Measurements from ENCODE around the gene SSNA1. TPM values are rescaled to one million over a fixed set of nuclear protein-coding genes. Genes with fewer than 3 reads are reported as not detected.

The SSNA1 gene, protein sequence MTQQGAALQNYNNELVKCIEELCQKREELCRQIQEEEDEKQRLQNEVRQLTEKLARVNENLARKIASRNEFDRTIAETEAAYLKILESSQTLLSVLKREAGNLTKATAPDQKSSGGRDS
- 55.4 TPM for polyA plus RNA-seq (2012; ENCODE audit: missing spikeins)

DNA sequence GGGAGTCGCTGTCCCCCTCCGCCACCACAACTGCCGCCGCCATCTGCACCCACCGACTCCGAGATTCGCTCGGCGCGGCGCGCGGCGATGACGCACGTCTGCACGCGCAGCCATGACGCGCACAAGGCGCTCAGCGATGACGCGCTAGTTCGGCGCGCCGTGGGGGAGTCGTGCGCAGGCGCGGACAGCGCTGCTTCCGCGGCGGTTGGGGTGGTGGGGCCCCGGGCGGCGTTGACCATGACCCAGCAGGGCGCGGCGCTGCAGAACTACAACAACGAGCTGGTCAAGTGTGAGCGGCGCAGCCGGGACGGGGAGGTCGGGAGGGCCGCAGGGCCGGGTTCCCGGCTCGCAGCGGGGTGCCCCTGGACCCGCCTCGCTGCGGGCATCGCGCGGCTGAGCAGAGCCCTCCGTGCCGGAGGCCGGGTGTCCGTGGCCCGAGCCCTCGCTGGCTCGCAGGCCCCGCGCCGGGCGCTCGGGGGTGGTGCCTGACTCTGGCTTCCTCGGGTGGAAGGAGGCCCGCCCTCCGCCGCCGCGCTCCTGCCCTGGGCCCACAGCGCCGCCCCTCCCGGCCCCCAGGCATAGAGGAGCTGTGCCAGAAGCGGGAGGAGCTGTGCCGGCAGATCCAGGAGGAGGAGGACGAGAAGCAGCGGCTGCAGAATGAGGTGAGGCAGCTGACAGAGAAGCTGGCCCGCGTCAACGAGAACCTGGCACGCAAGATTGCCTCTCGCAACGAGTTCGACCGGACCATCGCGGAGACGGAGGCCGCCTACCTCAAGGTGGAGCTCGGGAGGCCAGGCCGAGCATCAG lies at the start of gene SSNA1, which contains the start of gene ANAPC2:
Gene SSNA1 (plus strand): TSS at position 187 of the 807 bp plus-strand sequence. CDS start 51 bp downstream, at position 238.
Gene ANAPC2 (minus strand): TSS at position 71 of the 807 bp plus-strand sequence. CDS start 28 bp downstream, at position 43.
- FAIRE-seq (peak; percentile 100), DNase-seq (ENCODE audit: insufficient read length) (peak; percentile 91)
- TF ChIP-seq POLR2A (IDR thresholded peaks at IDR 0.05; ENCODE audit: low read depth, low read length) (peak; percentile 90), TAF1 (IDR thresholded peaks at IDR 0.05; ENCODE audit: borderline replicate concordance, low read depth, low read length) (peak; percentile 78), POLR2AphosphoS5 (IDR thresholded peaks at IDR 0.05; ENCODE audit: low read depth, low read length) (peak; percentile 80)

GRCh38 chr9:137138722-137139467 lies 49.6 kb upstream of the SSNA1 start, which contains the start of gene GRIN1:
Gene GRIN1 (plus strand): TSS chr9:137139154. CDS start chr9:137139487, 333 bp downstream.
- no peak for TF ChIP-seq POLR2A (IDR thresholded peaks at IDR 0.05; ENCODE audit: low read depth, low read length)
- TF ChIP-seq TAF1 (IDR thresholded peaks at IDR 0.05; ENCODE audit: borderline replicate concordance, low read depth, low read length), result no peak
- no peak for TF ChIP-seq POLR2AphosphoS5 (IDR thresholded peaks at IDR 0.05; ENCODE audit: low read depth, low read length)
- peak; percentile 49 for DNase-seq (ENCODE audit: insufficient read length)
- FAIRE-seq, result no peak

DNA sequence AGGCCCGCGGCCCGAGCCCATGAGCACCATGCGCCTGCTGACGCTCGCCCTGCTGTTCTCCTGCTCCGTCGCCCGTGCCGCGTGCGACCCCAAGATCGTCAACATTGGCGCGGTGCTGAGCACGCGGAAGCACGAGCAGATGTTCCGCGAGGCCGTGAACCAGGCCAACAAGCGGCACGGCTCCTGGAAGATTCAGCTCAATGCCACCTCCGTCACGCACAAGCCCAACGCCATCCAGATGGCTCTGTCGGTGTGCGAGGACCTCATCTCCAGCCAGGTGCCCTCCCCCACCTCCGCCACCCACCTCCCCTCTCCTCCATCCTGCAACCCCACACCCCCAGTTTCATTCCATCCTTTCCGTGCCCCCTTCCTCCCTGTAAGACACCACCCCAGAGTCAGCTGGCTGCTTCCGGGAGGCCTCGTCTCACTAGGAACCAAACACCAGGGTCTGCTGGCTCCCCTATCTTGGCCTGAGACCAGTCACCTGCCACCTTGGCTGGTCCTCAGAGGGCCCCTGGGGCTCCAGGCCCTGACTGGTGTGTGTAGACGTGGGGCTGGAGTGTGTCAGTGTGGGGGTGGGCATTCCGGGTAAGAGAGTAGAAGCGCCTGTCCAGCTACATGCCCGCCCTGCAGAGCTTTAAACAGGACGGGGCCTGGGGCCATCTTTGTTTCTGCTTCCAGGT lies 48.9 kb upstream of the SSNA1 start:
- DNase-seq (ENCODE audit: insufficient read length) (peak; percentile 23), FAIRE-seq (no peak)
- TF ChIP-seq POLR2A (IDR thresholded peaks at IDR 0.05; ENCODE audit: low read depth, low read length), result no peak
- no peak for TF ChIP-seq TAF1 (IDR thresholded peaks at IDR 0.05; ENCODE audit: borderline replicate concordance, low read depth, low read length)
- no peak for TF ChIP-seq POLR2AphosphoS5 (IDR thresholded peaks at IDR 0.05; ENCODE audit: low read depth, low read length)

GRCh38 chr9:137140151-137141012 lies 48.1 kb upstream of the SSNA1 start:
- DNase-seq (ENCODE audit: insufficient read length) (no peak), FAIRE-seq (no peak)
- TF ChIP-seq POLR2AphosphoS5 (IDR thresholded peaks at IDR 0.05; ENCODE audit: low read depth, low read length) (no peak), POLR2A (IDR thresholded peaks at IDR 0.05; ENCODE audit: low read depth, low read length) (no peak), TAF1 (IDR thresholded peaks at IDR 0.05; ENCODE audit: borderline replicate concordance, low read depth, low read length) (no peak)

GRCh38 chr9:137141050-137141810 lies 47.2 kb upstream of the SSNA1 start:
- DNase-seq (ENCODE audit: insufficient read length) (no peak), FAIRE-seq (no peak)
- no peak for TF ChIP-seq TAF1 (IDR thresholded peaks at IDR 0.05; ENCODE audit: borderline replicate concordance, low read depth, low read length)
- no peak for TF ChIP-seq POLR2AphosphoS5 (IDR thresholded peaks at IDR 0.05; ENCODE audit: low read depth, low read length)
- TF ChIP-seq POLR2A (IDR thresholded peaks at IDR 0.05; ENCODE audit: low read depth, low read length), result no peak

DNA sequence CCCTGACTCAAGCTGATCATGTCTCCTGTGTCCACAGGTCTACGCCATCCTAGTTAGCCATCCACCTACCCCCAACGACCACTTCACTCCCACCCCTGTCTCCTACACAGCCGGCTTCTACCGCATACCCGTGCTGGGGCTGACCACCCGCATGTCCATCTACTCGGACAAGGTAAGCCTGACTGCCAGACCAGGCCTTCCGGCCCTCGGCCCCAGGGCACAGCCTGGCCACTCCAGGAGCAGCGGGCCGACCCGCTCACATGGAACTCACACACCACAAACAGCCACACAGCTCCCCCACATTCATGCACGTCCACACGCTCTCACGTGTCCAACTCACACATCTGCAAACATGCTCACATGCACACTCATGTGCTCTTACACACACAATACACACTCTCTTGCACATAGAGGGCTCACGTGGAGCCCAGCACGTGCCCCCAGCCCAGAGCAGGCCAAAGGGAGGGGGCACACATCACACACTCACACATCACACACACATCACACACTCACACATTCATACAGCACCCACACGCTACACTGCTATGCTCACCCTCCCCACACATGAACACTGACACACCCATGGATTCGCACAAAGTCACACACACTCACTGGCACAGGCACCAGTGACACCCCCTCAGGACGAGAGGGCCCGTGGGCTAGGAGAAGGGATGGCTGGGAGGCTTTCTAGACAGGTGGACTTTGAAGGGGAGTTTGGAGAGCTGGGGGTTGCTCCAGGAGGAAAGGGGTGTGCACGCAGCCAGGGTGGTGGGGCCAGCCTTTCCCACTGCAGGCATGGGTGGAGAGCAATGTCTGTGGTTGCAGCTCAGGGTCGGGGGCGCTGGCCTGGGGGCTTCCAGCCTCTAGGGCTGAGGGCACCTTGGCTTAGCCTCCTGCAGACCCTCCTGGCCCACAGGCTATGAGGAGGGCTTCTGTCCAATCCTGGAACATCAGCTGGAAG lies 46.2 kb upstream of the SSNA1 start:
- no peak for FAIRE-seq
- no peak for DNase-seq (ENCODE audit: insufficient read length)
- TF ChIP-seq TAF1 (IDR thresholded peaks at IDR 0.05; ENCODE audit: borderline replicate concordance, low read depth, low read length) (no peak), POLR2AphosphoS5 (IDR thresholded peaks at IDR 0.05; ENCODE audit: low read depth, low read length) (no peak), POLR2A (IDR thresholded peaks at IDR 0.05; ENCODE audit: low read depth, low read length) (no peak)

DNA sequence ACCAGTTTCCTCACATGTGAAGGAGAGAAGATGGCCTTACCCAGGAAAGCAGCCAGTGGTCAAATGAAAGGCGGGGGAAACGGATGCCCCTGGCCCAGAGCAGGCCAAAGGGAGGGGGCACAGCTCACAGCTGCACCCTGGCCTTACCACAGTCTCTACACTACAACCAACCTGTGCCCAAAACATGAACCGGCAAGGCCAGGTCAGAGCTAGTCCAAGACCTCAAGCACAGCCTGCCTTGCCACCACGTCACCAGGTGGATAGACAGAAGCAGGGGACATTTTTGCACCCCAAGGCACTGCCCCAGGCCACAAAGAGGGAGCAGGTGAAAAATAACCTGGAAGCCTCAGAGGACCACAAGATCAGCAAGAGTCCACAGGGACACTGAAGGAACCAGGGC lies 45.0 kb upstream of the SSNA1 start:
- TF ChIP-seq POLR2A (IDR thresholded peaks at IDR 0.05; ENCODE audit: low read depth, low read length), result no peak
- FAIRE-seq, result no peak
- DNase-seq (ENCODE audit: insufficient read length), result no peak

GRCh38 chr9:137145731-137146526 lies 42.5 kb upstream of the SSNA1 start:
- DNase-seq (ENCODE audit: insufficient read length) (no peak), FAIRE-seq (no peak)
- no peak for TF ChIP-seq POLR2A (IDR thresholded peaks at IDR 0.05; ENCODE audit: low read depth, low read length)
- no peak for TF ChIP-seq TAF1 (IDR thresholded peaks at IDR 0.05; ENCODE audit: borderline replicate concordance, low read depth, low read length)
- TF ChIP-seq POLR2AphosphoS5 (IDR thresholded peaks at IDR 0.05; ENCODE audit: low read depth, low read length), result no peak
